ENCODE data around the gene IFITM1. TPM values are rescaled to one million over a fixed set of nuclear protein-coding genes. Genes with fewer than 3 reads are reported as not detected.
A peak's percentile ranks its signal among the peaks of the same experiment; 100 is the strongest.
"Not testable (repeated sequence)": the region's sequence is repeated elsewhere in the genome, so short reads cannot be mapped to it uniquely, and the experiment has no call there.

IFITM1 gene
- total and polyA plus RNA-seq, 9 donors, result 19.8 to 33.3 (median 24.6) TPM

DNA sequence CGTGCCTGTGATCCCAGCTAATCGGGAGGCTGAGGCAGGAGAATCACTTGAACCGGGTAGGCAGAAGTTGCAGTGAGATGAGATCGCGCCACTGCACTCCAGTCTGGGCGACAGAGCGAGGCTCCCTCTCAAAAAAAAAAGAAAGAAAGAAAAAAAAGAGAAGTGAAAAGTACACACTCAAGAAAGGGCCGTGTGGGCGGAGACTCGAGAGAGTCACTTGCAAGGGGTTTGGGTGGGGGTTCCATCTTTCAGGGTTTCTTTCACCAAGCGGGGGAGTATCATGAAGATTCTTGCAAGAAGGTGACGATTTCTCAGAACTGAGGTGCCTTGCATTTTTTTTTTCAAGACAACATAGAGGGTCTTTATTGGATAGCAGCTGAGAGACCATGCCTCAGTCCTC lies 10.5 kb upstream of the IFITM1 start:
- Histone ChIP-seq H3K4me1 (ENCODE audit: control insufficient read depth, insufficient read depth, low read length) (peaks cover 33% of the 10 kb centered on the region), H3K9me3 (replicated peaks; ENCODE audit: control insufficient read depth, low read depth, low read length) (no peaks in the 10 kb centered on the region), H3K36me3 (ENCODE audit: control insufficient read depth, insufficient read depth, low read length) (no peaks in the 10 kb centered on the region), H3K27me3 (ENCODE audit: control insufficient read depth, insufficient read depth, low read length) (peaks cover 11% of the 10 kb centered on the region), H3K4me3 (ENCODE audit: low read length) (no peak overlapping the region), H3K27ac (ENCODE audit: low read length) (no peak overlapping the region)
- DNase-seq, result no peak
- 89% methylated on average over 6 of the region's 12 CpGs for WGBS (ENCODE audit: insufficient coverage)

DNA sequence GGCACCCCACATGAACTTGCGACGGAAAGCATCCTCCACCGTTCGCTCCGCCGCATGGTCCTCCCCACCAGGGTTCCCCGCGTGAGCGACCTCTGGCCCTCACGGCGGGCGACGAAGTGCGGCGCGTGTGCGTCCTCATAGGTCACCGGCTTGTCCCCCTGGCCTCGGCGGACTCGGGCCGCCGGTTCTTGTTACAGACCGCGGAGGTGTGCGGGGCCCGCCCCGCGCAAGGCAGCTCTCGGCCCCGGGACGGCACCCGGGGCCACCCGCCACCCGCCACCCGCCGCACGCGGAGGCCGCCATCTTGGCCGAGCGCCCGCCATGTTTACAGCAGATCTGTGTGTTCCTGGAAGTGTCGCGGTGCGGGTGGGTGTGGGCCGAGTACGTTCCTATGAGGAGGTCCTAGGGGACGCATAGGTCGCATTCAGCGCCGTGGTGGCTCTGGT lies 9.8 kb upstream of the IFITM1 start:
- Histone ChIP-seq H3K36me3 (ENCODE audit: control insufficient read depth, insufficient read depth, low read length) (no peaks in the 10 kb centered on the region), H3K4me3 (ENCODE audit: low read length) (no peak overlapping the region), H3K27ac (ENCODE audit: low read length) (no peak overlapping the region), H3K9me3 (replicated peaks; ENCODE audit: control insufficient read depth, low read depth, low read length) (no peaks in the 10 kb centered on the region), H3K4me1 (ENCODE audit: control insufficient read depth, insufficient read depth, low read length) (peaks cover 37% of the 10 kb centered on the region), H3K27me3 (ENCODE audit: control insufficient read depth, insufficient read depth, low read length) (peaks cover 11% of the 10 kb centered on the region)
- DNase-seq, result no peak
- WGBS (ENCODE audit: insufficient coverage), result 86% methylated on average over 52 of the region's 52 CpGs

DNA sequence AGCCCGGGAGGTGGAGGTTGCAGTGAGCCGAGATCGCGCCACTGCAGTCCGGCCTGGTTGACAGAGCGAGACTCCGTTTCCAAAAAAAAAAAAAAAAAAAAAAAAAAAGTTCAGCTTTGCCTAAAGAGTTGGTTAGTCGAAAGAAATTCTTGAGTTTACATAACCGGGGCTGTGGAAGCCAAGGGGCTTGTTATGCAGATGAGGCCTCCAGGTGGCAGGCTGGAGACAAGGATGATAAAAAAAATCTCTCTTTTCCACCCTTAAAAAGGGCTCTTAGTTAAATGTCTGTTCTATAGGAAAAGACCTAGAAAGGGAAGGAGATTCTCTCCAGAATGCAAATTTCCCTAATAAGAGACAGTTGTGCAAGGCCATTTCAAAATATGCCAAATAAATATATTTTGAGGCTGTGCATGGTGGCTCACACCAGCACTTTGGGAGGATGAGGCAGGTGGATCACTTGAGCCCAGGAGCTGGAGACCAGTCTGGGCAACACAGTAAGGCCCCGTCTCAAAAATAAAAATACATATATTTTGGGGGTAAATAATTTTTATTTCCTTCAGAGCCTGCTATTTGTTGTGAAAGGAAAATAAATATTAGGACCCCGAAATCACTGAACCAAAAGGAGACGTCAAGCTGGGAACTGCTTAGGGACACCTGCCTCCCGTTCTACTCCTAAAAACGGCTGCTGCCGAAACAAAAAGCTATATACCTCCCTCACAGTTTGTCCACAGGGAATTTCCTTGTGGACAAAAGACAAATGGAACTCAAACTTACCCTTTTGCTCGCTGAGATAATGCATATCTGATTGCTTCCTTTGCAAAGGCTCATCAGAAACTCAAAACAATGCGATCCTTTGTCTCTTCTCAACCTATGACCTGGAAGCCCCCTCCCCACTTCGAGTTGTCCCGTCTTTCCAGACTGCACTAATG lies 8.7 kb upstream of the IFITM1 start:
- Histone ChIP-seq H3K27me3 (ENCODE audit: control insufficient read depth, insufficient read depth, low read length) (peaks cover 6% of the 10 kb centered on the region), H3K4me3 (ENCODE audit: low read length) (no peak overlapping the region), H3K36me3 (ENCODE audit: control insufficient read depth, insufficient read depth, low read length) (no peaks in the 10 kb centered on the region), H3K9me3 (replicated peaks; ENCODE audit: control insufficient read depth, low read depth, low read length) (no peaks in the 10 kb centered on the region), H3K4me1 (ENCODE audit: control insufficient read depth, insufficient read depth, low read length) (peaks cover 40% of the 10 kb centered on the region), H3K27ac (ENCODE audit: low read length) (no peak overlapping the region)
- WGBS (ENCODE audit: insufficient coverage), result 50% methylated on average over 8 of the region's 19 CpGs
- peak; percentile 94 for DNase-seq

DNA sequence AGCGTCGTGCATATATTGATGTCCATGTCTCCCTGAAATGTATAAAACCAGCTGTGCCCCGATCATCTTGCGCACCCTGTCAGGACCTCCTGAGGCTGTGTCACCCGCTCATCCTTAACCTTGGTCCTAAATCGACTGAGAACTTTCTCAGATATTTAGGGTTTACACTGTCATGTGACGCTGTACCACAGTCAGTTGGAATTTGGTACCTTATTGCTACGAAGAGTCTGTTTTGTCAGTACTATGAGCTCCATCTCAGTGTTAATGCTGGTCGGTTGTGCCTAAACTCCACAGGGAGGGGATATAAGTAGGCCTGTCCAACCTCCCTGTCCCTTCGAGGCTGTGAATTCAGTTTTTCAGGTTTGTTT lies 8.0 kb upstream of the IFITM1 start:
- 75% methylated on average over 9 of the region's 10 CpGs for WGBS (ENCODE audit: insufficient coverage)

DNA sequence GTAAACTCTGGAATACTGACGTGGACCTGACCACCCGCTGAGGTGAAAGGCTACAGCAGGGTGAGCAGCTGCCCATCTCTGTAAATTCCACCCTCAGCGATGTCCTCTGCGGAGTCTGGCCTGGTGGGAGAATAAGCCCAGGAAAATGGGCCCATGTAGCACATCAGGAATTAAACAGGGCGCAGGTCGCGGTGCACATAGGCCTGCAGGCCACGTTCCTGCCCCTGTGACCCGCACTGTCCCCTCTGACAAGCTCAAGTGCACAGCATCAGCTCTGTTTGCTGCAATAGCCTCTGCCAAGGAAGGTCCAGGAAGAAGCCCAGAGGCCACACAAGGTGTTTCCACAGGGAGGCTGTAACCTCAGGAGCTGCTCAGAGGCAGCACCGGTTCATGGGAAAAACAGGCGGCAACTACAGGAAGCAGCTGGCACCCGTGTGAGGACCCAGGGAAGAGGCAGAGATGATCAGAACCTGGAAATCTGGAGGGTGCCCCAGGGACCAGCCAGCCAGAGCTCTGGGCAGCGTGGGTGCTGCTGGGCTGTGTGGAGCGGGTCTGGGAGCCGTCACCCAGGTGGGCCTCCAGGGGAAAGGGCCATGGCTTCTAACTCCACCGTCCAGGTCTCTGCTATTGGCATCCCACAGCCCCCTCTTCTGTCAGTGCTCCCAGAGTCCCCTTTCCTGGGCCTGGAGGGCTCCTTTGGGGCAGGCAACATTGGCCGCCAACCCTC lies 7.0 kb upstream of the IFITM1 start:
- 83% methylated on average over 13 of the region's 17 CpGs for WGBS (ENCODE audit: insufficient coverage)
- H3K36me3 ChIP-seq (ENCODE audit: control insufficient read depth, insufficient read depth, low read length), result no peaks in the 10 kb centered on the region
- H3K27ac ChIP-seq (ENCODE audit: low read length), result peak overlapping the region; percentile 93
- DNase-seq, result no peak
- no peaks in the 10 kb centered on the region for H3K9me3 ChIP-seq (replicated peaks; ENCODE audit: control insufficient read depth, low read depth, low read length)
- H3K4me3 ChIP-seq (ENCODE audit: low read length), result no peak overlapping the region
- H3K27me3 ChIP-seq (ENCODE audit: control insufficient read depth, insufficient read depth, low read length), result no peaks in the 10 kb centered on the region
- H3K4me1 ChIP-seq (ENCODE audit: control insufficient read depth, insufficient read depth, low read length), result peaks cover 38% of the 10 kb centered on the region

More for the DNA sequence above, 8.0 kb upstream of the IFITM1 start:
- peaks cover 37% of the 10 kb centered on the region for H3K4me1 ChIP-seq (ENCODE audit: control insufficient read depth, insufficient read depth, low read length)
- H3K27me3 ChIP-seq (ENCODE audit: control insufficient read depth, insufficient read depth, low read length), result peaks cover 2% of the 10 kb centered on the region
- H3K9me3 ChIP-seq (replicated peaks; ENCODE audit: control insufficient read depth, low read depth, low read length), result no peaks in the 10 kb centered on the region
- no peak overlapping the region for H3K4me3 ChIP-seq (ENCODE audit: low read length)
- no peaks in the 10 kb centered on the region for H3K36me3 ChIP-seq (ENCODE audit: control insufficient read depth, insufficient read depth, low read length)
- no peak for DNase-seq
- no peak overlapping the region for H3K27ac ChIP-seq (ENCODE audit: low read length)

DNA sequence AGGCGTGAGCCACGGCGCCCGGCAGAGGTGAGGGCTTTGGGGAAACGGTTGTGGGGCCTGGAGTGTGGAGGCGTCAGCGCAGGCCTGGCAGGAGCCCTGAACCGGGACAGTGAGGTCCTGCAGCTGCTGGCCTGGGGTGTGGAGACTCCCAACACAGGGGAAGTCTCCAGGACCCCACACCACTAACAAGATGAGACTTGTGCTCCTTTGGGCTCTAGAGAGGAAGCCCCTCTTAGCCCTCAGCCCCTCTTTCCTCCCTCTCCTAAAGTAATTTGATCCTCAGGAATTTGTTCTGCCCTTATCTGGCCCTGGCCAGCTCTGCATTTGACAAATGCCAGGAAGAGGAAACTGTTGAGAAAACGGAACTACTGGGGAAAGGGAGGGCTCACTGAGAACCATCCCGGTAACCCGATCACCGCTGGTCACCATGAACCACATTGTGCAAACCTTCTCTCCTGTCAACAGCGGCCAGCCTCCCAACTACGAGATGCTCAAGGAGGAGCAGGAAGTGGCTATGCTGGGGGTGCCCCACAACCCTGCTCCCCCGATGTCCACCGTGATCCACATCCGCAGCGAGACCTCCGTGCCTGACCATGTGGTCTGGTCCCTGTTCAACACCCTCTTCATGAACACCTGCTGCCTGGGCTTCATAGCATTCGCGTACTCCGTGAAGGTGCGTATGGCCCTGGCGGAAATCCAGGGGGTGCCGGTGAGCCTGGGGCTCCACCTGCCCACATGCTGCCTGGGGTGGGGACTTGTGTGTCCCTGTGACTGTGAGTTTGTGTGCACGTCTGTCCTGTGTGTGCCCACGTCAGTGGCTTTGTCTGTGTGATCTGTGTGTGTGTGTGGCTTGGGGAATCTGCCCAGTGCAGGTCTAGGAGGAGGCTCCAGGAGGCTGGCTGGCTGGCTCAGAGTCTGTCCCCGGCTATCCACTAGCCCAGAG lies 5.8 kb upstream of the IFITM1 start, which contains the start of gene IFITM2:
IFITM2 (plus strand) TSS at position 51 of the 943 bp plus-strand sequence; CDS start at position 428, 377 bp downstream.
- peaks cover 47% of the 10 kb centered on the region for H3K4me1 ChIP-seq (ENCODE audit: control insufficient read depth, insufficient read depth, low read length)

DNA sequence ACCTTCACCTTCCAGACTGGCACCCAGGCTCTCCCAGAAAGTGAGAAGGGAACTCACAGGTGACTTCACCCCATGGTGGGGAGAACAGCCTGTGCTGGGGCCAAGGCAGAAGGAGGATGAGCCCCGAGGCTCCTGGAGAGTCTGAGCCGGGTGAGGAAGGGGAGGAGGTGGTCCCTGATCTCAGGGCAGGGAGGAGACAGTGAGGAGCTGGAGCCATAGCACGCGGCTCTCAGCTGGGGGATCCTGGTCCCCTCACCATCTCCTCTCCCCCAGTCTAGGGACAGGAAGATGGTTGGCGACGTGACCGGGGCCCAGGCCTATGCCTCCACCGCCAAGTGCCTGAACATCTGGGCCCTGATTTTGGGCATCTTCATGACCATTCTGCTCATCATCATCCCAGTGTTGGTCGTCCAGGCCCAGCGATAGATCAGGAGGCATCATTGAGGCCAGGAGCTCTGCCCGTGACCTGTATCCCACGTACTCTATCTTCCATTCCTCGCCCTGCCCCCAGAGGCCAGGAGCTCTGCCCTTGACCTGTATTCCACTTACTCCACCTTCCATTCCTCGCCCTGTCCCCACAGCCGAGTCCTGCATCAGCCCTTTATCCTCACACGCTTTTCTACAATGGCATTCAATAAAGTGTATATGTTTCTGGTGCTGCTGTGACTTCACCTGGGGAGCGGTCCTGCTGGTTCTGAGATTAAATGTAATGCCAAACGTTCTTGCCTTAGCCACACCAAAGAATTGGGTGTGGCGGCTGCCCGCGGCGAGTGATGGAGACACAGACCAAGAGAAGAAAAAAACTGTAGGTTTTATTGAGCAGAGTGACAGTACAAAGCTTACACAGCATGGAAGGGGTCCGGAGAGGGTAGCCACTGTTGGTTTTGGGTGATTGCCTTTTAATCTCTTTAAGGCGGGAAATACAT lies 4.8 kb upstream of the IFITM1 start:
- not testable (repeated sequence) for H3K36me3 ChIP-seq (ENCODE audit: control insufficient read depth, insufficient read depth, low read length); H3K9me3 ChIP-seq (replicated peaks; ENCODE audit: control insufficient read depth, low read depth, low read length); H3K27me3 ChIP-seq (ENCODE audit: control insufficient read depth, insufficient read depth, low read length); DNase-seq
- Histone ChIP-seq H3K27ac (ENCODE audit: low read length) (peak overlapping the region; percentile 69), H3K4me3 (ENCODE audit: low read length) (peak overlapping the region; percentile 28), H3K4me1 (ENCODE audit: control insufficient read depth, insufficient read depth, low read length) (peaks cover 57% of the 10 kb centered on the region)
- 72% methylated on average over 14 of the region's 24 CpGs for WGBS (ENCODE audit: insufficient coverage)

More for the DNA sequence above, 5.8 kb upstream of the IFITM1 start, which contains the start of gene IFITM2:
- peak within 1 kb of the TSS; percentile 61 for H3K4me3 ChIP-seq (ENCODE audit: low read length)
- H3K36me3 ChIP-seq (ENCODE audit: control insufficient read depth, insufficient read depth, low read length); H3K27me3 ChIP-seq (ENCODE audit: control insufficient read depth, insufficient read depth, low read length); H3K9me3 ChIP-seq (replicated peaks; ENCODE audit: control insufficient read depth, low read depth, low read length): not testable (repeated sequence)
- peak; percentile 87 for DNase-seq
- WGBS (ENCODE audit: insufficient coverage), result 0% methylated on average over 9 of the region's 28 CpGs
- peak within 1 kb of the TSS; percentile 93 for H3K27ac ChIP-seq (ENCODE audit: low read length)

DNA sequence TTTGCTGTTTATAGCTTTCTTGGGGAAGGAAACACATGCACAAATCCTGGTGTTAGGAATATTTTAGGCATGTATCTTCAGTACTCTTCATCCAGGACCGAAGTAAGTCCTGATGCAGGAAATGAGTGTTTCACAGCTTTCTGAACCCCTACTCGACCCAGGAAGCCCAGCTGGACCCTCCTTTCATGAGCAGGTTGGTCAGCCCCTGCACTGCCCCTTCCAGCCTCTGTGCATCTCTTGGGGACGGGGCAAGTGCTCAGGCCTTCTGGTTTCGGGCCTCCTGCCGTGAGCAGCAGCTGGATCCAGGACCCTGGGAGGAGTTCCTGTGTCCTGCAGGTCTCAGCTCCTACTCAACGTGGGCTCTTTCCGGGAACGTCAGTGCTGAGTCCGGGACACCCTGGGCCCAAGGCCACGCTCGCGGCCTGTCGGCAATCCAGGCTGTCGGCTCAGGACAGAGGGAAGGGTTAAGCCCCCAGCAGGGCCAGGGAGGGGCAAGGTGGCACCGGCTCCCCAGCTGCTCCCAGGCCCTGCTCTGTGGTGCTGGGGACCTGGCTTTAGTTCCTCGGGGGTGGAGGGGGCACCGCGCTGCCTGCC lies 3.8 kb upstream of the IFITM1 start:
- not testable (repeated sequence) for DNase-seq; H3K9me3 ChIP-seq (replicated peaks; ENCODE audit: control insufficient read depth, low read depth, low read length); H3K36me3 ChIP-seq (ENCODE audit: control insufficient read depth, insufficient read depth, low read length); H3K27me3 ChIP-seq (ENCODE audit: control insufficient read depth, insufficient read depth, low read length)
- Histone ChIP-seq H3K27ac (ENCODE audit: low read length) (peak overlapping the region; percentile 78), H3K4me3 (ENCODE audit: low read length) (peak overlapping the region; percentile 34), H3K4me1 (ENCODE audit: control insufficient read depth, insufficient read depth, low read length) (peaks cover 61% of the 10 kb centered on the region)
- 9% methylated on average over 2 of the region's 18 CpGs for WGBS (ENCODE audit: insufficient coverage)

Measured in muscle of leg (tissue), 11 donors.